C4-2B (cell line): ENCODE data around the gene SLC12A1.
A peak's percentile ranks its signal among the peaks of the same experiment; 100 is the strongest.

Experiments used
- H3K27ac ChIP-seq: fragments of 450-650 bp; 2 replicates; pipeline ENCODE4 v1.5.1; 2017
- ZFX ChIP-seq: fragments of 450-650 bp; IDR thresholded peaks from 2 replicates; pipeline ENCODE4 v1.6.1; 2017
- TF ChIP-seq, protein P1 (sequence below): fragments of 450-650 bp; conservative IDR thresholded peaks from 2 replicates; pipeline ENCODE4 v1.5.1; 2017; ENCODE audit warnings: mild to moderate bottlenecking

Gene SLC12A1

DNA sequence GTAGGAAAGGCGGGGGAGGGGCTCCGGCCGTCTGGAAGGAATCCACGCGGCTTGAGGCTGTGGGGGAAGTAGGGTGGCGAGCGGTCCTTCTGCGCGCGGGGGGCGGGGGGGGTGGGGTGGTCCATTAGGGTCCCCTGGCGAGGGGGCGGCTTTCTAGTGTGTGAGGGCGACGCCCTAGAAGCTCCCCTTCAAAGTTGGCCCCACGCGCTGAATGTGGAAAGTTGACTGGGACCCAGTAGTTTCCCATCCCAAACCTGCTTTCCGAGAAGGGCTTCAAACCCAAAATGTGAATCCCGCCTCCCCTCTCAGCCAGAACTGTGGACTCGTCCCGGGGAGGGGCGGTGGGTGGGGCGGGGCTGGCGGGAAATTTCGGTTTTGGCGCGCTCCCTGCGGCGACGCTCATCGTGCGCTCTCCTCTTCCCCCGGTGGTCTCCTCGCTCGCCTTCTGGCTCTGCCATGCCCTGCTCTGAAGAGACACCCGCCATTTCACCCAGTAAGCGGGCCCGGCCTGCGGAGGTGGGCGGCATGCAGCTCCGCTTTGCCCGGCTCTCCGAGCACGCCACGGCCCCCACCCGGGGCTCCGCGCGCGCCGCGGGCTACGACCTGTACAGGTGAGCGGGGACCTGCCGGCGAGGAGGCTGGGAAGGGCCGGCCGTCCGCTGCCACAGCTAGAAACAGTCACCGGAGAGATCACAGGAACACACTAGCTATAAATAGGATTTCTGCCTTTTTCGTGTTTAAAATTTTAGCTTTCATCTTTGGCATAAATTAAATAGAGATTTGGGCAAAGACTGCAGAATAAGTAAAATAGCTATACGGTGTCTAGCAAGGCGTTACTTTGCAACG, 125.9 kb downstream of the SLC12A1 start:
- TF ChIP-seq, protein P1, sequence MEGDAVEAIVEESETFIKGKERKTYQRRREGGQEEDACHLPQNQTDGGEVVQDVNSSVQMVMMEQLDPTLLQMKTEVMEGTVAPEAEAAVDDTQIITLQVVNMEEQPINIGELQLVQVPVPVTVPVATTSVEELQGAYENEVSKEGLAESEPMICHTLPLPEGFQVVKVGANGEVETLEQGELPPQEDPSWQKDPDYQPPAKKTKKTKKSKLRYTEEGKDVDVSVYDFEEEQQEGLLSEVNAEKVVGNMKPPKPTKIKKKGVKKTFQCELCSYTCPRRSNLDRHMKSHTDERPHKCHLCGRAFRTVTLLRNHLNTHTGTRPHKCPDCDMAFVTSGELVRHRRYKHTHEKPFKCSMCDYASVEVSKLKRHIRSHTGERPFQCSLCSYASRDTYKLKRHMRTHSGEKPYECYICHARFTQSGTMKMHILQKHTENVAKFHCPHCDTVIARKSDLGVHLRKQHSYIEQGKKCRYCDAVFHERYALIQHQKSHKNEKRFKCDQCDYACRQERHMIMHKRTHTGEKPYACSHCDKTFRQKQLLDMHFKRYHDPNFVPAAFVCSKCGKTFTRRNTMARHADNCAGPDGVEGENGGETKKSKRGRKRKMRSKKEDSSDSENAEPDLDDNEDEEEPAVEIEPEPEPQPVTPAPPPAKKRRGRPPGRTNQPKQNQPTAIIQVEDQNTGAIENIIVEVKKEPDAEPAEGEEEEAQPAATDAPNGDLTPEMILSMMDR = no peak
- 0 out of 2 replicates have a peak, but pooled peaks have one; percentile 0 for TF ChIP-seq ZFX
- peak overlapping the region; percentile 97 for H3K27ac ChIP-seq

DNA sequence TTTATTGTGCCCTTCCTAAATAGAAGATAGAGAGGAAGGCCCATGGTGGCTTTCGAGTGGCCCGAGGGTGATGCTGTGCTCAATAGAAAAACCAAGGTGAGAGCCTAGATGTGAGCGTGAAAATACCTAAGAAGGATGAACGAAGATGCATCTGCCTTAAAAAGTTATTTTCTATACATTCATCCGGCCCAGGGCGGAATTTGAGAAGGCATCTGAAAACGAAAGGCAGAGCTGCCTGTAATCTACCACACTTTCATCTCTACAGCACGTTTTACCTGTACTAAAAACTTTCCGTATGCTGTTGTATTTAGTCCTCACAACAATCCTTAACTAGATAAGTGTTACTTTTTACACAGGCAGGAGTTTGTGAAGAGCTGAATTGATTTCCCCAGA, 126.5 kb downstream of the SLC12A1 start:
- no peak for TF ChIP-seq ZFX
- TF ChIP-seq, protein P1 = no peak
- H3K27ac ChIP-seq = peak overlapping the region; percentile 97

DNA sequence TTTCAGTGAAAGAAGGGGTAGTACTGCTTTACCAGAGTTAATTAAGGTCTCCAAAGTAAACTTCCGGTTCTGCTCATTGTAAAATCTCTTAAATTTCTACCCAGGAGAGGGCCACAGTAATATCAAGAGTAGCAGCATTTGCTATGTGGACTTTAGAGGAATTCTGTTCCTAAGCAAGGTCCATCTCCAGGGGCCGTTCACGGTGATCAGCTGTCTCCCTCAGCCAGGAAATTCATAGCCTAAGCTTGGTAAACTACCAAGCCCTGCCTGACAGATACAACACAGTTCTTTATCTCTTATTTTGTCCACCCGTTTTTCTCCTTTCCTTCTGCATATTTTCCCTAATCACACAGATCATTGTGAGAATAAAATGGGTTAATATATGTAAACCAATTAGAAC, 127.4 kb downstream of the SLC12A1 start:
- TF ChIP-seq ZFX = no peak
- TF ChIP-seq, protein P1 = no peak
- H3K27ac ChIP-seq = no peak overlapping the region

DNA sequence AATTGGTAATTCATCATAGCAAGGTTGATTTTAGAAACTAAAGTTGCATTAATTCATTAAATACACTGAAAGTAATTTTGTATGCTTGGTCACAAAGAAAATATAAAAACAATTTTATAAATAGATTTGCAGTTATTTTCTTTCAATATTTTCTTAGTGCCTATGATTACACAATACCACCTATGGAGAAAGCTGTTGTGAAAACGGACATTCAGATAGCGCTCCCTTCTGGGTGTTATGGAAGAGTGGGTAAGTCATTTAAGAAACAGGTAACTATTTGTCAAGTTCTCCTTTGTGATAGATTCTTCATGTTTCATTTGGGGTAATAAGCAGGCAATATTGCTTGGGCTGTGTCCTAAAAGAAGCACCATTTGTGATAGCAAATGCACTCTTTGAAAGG, 128.2 kb downstream of the SLC12A1 start:
- TF ChIP-seq, protein P1 = peak; percentile 6; the same call in 1 of the 2 replicates
- TF ChIP-seq ZFX = no peak
- no peak overlapping the region for H3K27ac ChIP-seq

- no peak for TF ChIP-seq ZFX
- TF ChIP-seq, protein P1 = peak; percentile 41
- H3K27ac ChIP-seq = no peak overlapping the region
These were observed 130.8 kb downstream of the SLC12A1 start for GRCh38 chr15:48336940-48337339.

DNA sequence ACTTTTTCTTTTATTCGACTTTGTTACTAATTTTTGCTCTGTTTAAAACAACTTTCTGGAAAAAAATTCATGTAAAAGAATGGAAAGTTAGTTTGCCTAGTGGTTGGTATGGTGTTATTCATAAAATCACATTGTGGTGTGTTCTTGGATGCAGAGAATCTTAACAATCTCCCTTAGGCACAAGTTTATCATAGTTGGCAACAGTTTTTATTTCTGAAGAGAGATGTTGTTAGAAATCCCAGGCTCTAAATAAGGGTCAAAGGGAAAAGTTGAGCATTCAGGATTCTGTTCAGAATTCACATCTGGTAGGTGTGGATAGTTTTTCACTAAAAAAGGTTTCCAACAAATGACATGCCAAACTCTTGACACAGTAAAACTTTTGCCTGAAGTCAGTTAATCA, 131.5 kb downstream of the SLC12A1 start:
- TF ChIP-seq, protein P1 = no peak
- no peak for TF ChIP-seq ZFX
- no peak overlapping the region for H3K27ac ChIP-seq

GRCh38 chr15:48340111-48340510, 134.0 kb downstream of the SLC12A1 start:
- no peak overlapping the region for H3K27ac ChIP-seq
- TF ChIP-seq ZFX = no peak
- TF ChIP-seq, protein P1 = no peak
